Endothelial cell of umbilical vein (primary cell): Measurements from ENCODE around the gene TEDC2.

Experiments
- CTCF ChIP-seq, 2 donors: IDR thresholded peaks; 1 replicate in 1 of 2; 2 replicates in 1 of 2; pipeline ENCODE4 v1.5.1; 2011; ENCODE audit warnings: low read length in 2 of 2, mild to moderate bottlenecking in 2 of 2, moderate library complexity in 2 of 2, control low read depth in 1 of 2, inconsistent platforms in 1 of 2, low read depth in 1 of 2; ENCODE audit not compliant: insufficient read depth in 1 of 2; ENCODE audit errors: extremely low read depth in 1 of 2
- EZH2 ChIP-seq: IDR thresholded peaks from 2 replicates; pipeline ENCODE4 v1.6.1; 2012; ENCODE audit warnings: borderline replicate concordance, low read depth, mild to moderate bottlenecking, moderate library complexity, low read length, inconsistent platforms; ENCODE audit not compliant: severe bottlenecking
- FOS ChIP-seq: IDR thresholded peaks from 2 replicates; pipeline ENCODE4 v1.6.1; 2011; ENCODE audit warnings: mild to moderate bottlenecking, low read length, moderate library complexity, borderline replicate concordance; ENCODE audit not compliant: insufficient read depth
- GATA2 ChIP-seq: IDR thresholded peaks from 2 replicates; pipeline ENCODE4 v1.7.0; 2011; ENCODE audit warnings: low read depth, mild to moderate bottlenecking, moderate library complexity, mixed read lengths, low read length; ENCODE audit not compliant: insufficient read length, insufficient read depth
- JUN ChIP-seq: IDR thresholded peaks from 2 replicates; pipeline ENCODE4 v1.6.1; 2011; ENCODE audit warnings: borderline replicate concordance, low read depth; ENCODE audit not compliant: insufficient read length, insufficient read depth
- MAX ChIP-seq: IDR thresholded peaks from 2 replicates; pipeline ENCODE4 v1.6.1; 2011; ENCODE audit not compliant: insufficient read depth, insufficient read length
- POLR2A ChIP-seq: IDR thresholded peaks from 2 replicates; pipeline ENCODE4 v1.6.1; 2012; ENCODE audit warnings: low read depth, mild to moderate bottlenecking, control low read depth, low read length
- POLR2AphosphoS5 ChIP-seq: IDR thresholded peaks from 2 replicates; pipeline ENCODE4 v1.6.1; 2012; ENCODE audit warnings: low read depth, mild to moderate bottlenecking, control low read depth, low read length, moderate library complexity; ENCODE audit not compliant: insufficient read depth

DNA sequence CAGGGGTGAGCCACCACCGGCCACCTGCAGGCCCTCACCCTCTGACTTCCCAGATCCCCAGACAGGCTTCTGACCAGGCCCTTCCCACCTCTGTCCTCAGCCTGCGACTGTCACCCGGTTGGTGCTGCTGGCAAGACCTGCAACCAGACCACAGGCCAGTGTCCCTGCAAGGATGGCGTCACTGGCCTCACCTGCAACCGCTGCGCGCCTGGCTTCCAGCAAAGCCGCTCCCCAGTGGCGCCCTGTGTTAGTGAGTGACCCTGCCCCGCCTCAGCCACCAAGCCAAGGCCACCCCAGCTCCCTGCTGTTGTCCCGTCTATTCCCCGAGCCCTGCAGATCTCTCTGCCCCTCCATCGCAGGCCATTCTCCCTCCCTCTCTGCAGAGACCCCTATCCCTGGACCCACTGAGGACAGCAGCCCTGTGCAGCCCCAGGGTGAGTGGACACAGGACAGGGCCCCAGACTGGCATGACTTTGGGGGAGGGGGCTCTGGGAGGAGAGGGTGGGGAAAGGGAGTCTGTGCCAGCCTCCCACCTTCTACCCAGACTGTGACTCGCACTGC lies 13.1 kb downstream of the TEDC2 start:
- TF ChIP-seq CTCF (IDR thresholded peaks at IDR 0.05; ENCODE audit: extremely low read depth in 1 of 2, insufficient read depth in 1 of 2, low read depth in 1 of 2, low read length in 2 of 2) (no peak), EZH2 (no peak), POLR2A (no peak), JUN (no peak), MAX (no peak), POLR2AphosphoS5 (no peak), FOS (no peak), GATA2 (no peak)
